Upper lobe of right lung (tissue), 1 donor: ENCODE measurements around the gene TMEM72. TPM values are rescaled to one million over a fixed set of nuclear protein-coding genes. Genes with fewer than 3 reads are reported as not detected.

ENCODE experiments used
- ATAC-seq: fragments of 200-7000 bp; cut with Tn5 transposase; one replicate; pipeline ENCODE4 v1.9.1; 2020; ENCODE audit warnings: mild to moderate bottlenecking, moderate library complexity
- DNase-seq: peaks from one replicate; pipeline ENCODE4 v3.0.0-alpha.2; 2020
- H3K27ac ChIP-seq: fragments of 200-600 bp; one replicate; pipeline ENCODE4 v1.8.0; 2022
- H3K27me3 ChIP-seq: fragments of 200-600 bp; one replicate; pipeline ENCODE4 v1.8.0; 2022; ENCODE audit warnings: mild to moderate bottlenecking
- H3K36me3 ChIP-seq: fragments of 200-600 bp; one replicate; pipeline ENCODE4 v1.8.0; 2022
- H3K4me1 ChIP-seq: fragments of 200-600 bp; one replicate; pipeline ENCODE4 v1.8.0; 2022
- H3K4me3 ChIP-seq: fragments of 200-600 bp; one replicate; pipeline ENCODE4 v1.8.0; 2022; ENCODE audit warnings: mild to moderate bottlenecking
- H3K9me3 ChIP-seq: fragments of 200-600 bp; one replicate; pipeline ENCODE4 v1.8.0; 2022
- CTCF ChIP-seq: fragments of 200-600 bp; IDR thresholded peaks from one replicate; pipeline ENCODE4 v1.8.0; 2022; ENCODE audit warnings: antibody characterized with exemption
- intact Hi-C: fragments of 100-400 bp; cut with DNase I; formaldehyde crosslinking; loops from one replicate; pipeline ENCODE4 v1.11.0; 2022
- total RNA-seq: library from RNA; stranded (reverse); fragmentation: NEBNext Ultra II Directional; extraction: Animal tissue kit (Norgen Biotek cat#: 25700); gene quantifications from one replicate; pipeline ENCODE4 v1.2.1, GENCODE V29; 2021
- donor health status: DM: no; HTN: yes; CAD: no; lungs with severe emphysema.

TMEM72 gene
- total RNA-seq, 1 donor from 2014 or later: not detected

GRCh38 chr10:44911951-44912350 lies 814 bp downstream of the TMEM72 start:
- Histone ChIP-seq H3K27me3 (no peaks in the 10 kb centered on the region), H3K27ac (no peak overlapping the region), H3K36me3 (no peaks in the 10 kb centered on the region), H3K4me3 (no peak overlapping the region), H3K9me3 (no peaks in the 10 kb centered on the region), H3K4me1 (peaks cover 14% of the 10 kb centered on the region)
- no peak for ATAC-seq
- TF ChIP-seq CTCF: no peak
- no peak for DNase-seq
- intact Hi-C loops: no loop called here

- peak; percentile 14 for ATAC-seq
Observed at GRCh38 chr10:44913350-44914081, 2.4 kb downstream of the TMEM72 start.

GRCh38 chr10:44914891-44915290 lies 3.8 kb downstream of the TMEM72 start:
- Histone ChIP-seq H3K27me3 (no peaks in the 10 kb centered on the region), H3K27ac (no peak overlapping the region), H3K36me3 (no peaks in the 10 kb centered on the region), H3K4me1 (peaks cover 14% of the 10 kb centered on the region), H3K4me3 (no peak overlapping the region), H3K9me3 (no peaks in the 10 kb centered on the region)
- no peak for TF ChIP-seq CTCF
- intact Hi-C loops: no loop called here
- DNase-seq: no peak
- ATAC-seq: no peak

More at GRCh38 chr10:44913350-44914081, 2.4 kb downstream of the TMEM72 start:
- no peak for TF ChIP-seq CTCF
- Histone ChIP-seq H3K27me3 (no peaks in the 10 kb centered on the region), H3K36me3 (no peaks in the 10 kb centered on the region), H3K9me3 (no peaks in the 10 kb centered on the region), H3K27ac (no peak overlapping the region), H3K4me3 (no peak overlapping the region), H3K4me1 (peaks cover 14% of the 10 kb centered on the region)
- intact Hi-C loops: no loop called here
- no peak for DNase-seq

- no peak for DNase-seq
- Histone ChIP-seq H3K4me3 (no peak overlapping the region), H3K4me1 (peaks cover 11% of the 10 kb centered on the region), H3K9me3 (no peaks in the 10 kb centered on the region), H3K36me3 (no peaks in the 10 kb centered on the region), H3K27ac (no peak overlapping the region), H3K27me3 (no peaks in the 10 kb centered on the region)
- TF ChIP-seq CTCF: no peak
- intact Hi-C loops: no loop called here
- no peak for ATAC-seq
Observed at GRCh38 chr10:44916429-44916828, 5.3 kb downstream of the TMEM72 start.

GRCh38 chr10:44917848-44918247 lies 6.7 kb downstream of the TMEM72 start:
- intact Hi-C loops: no loop called here
- DNase-seq: no peak
- Histone ChIP-seq H3K9me3 (no peaks in the 10 kb centered on the region), H3K4me1 (peaks cover 9% of the 10 kb centered on the region), H3K27me3 (no peaks in the 10 kb centered on the region), H3K27ac (no peak overlapping the region), H3K4me3 (no peak overlapping the region), H3K36me3 (no peaks in the 10 kb centered on the region)
- no peak for TF ChIP-seq CTCF
- no peak for ATAC-seq
